ENCODE data around the gene AMPH.

AMPH gene

DNA sequence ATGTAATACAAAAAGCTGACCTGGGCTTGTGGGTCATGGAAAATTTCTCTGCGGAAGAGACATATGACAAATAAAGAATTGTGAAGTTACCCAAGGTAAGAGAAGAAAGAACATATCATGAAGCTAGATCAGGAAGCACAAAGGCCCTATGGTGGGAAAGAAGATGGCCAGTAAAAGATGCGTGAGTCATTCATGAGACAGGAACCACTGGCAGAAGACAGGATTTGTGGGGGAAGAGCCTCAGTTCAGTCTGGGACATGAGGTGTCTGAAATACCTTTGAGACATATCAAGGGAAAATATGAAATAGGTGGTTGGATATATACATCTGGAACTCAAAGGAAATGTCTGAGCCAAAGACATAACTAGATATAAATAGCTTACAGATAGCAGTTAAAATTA lies 27.7 kb upstream of the AMPH start:
- no peaks in the 10 kb centered on the region for H3K36me3 Mint-ChIP-seq (ENCODE audit: insufficient read depth)
- H3K4me3 Mint-ChIP-seq, result no peak overlapping the region
- no peaks in the 10 kb centered on the region for H3K4me1 Mint-ChIP-seq (ENCODE audit: low read depth in 2 of 2)
- H3K9me3 Mint-ChIP-seq, result no peaks in the 10 kb centered on the region
- DNase-seq (no peak), ATAC-seq (replicated peaks) (no peak)
- no peak overlapping the region for H3K27ac Mint-ChIP-seq
- peaks cover 66 to 71% of the 10 kb centered on the region in 2 donors for H3K27me3 Mint-ChIP-seq

DNA sequence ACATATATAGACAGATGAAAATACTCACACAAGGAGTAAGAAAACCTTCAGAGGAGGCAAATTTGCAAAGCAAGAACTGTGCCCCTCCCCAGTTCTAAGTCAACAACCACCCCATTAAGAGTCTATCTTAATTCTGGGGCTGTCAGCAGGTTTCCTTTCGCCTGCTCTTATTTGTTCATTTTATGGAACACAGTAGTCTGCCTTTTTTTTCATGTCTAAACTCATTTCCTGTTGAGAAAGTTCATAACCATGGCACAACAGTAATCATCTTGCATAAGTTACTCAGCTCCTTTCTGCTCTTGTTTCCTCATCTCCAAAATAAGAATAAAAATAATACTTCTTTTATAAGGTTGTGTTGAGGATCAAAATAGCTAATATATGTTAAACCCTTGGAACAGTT lies 25.8 kb upstream of the AMPH start:
- no peak overlapping the region for H3K27ac Mint-ChIP-seq
- H3K36me3 Mint-ChIP-seq (ENCODE audit: insufficient read depth), result no peaks in the 10 kb centered on the region
- H3K27me3 Mint-ChIP-seq, result peaks cover 46 to 57% of the 10 kb centered on the region in 2 donors
- no peak for ATAC-seq (replicated peaks)
- DNase-seq, result no peak
- H3K4me1 Mint-ChIP-seq (ENCODE audit: low read depth in 2 of 2), result no peaks in the 10 kb centered on the region
- no peak overlapping the region for H3K4me3 Mint-ChIP-seq
- no peaks in the 10 kb centered on the region for H3K9me3 Mint-ChIP-seq

GRCh38 chr7:38655833-38656774 lies 24.9 kb upstream of the AMPH start:
- no peaks in the 10 kb centered on the region for H3K4me1 Mint-ChIP-seq (ENCODE audit: low read depth in 2 of 2)
- peaks cover 38 to 50% of the 10 kb centered on the region in 2 donors for H3K27me3 Mint-ChIP-seq
- H3K9me3 Mint-ChIP-seq, result no peaks in the 10 kb centered on the region
- ATAC-seq (replicated peaks) (no peak), DNase-seq (no peak)
- no peak overlapping the region for H3K27ac Mint-ChIP-seq
- H3K36me3 Mint-ChIP-seq (ENCODE audit: insufficient read depth), result no peaks in the 10 kb centered on the region
- no peak overlapping the region for H3K4me3 Mint-ChIP-seq

DNA sequence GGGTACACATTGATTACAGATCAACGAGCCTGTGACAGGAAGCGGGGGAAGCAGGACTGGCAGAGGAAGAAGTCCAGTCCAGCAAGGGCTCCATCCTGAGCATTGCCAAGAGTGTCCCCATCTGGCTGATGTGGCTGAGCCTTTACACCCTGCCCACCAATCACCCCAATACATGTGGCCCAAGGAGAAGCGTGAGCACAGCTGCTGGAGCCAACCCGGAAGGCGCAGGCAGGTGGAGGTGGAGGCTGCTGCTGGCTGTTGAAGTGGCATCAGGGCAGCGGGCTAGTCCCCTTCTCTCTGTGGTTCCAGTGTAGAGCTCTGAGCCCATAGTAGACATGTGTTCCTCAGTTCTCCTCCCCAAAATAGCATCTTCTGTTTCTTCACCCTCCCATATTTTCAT lies 6.8 kb upstream of the AMPH start:
- no peaks in the 10 kb centered on the region for H3K4me1 Mint-ChIP-seq (ENCODE audit: low read depth in 2 of 2)
- H3K27me3 Mint-ChIP-seq, result peaks cover 38% of the 10 kb centered on the region in 2 donors
- DNase-seq (no peak), ATAC-seq (replicated peaks) (no peak)
- no peaks in the 10 kb centered on the region for H3K36me3 Mint-ChIP-seq (ENCODE audit: insufficient read depth)
- H3K9me3 Mint-ChIP-seq, result no peaks in the 10 kb centered on the region
- no peak overlapping the region for H3K27ac Mint-ChIP-seq
- H3K4me3 Mint-ChIP-seq, result no peak overlapping the region

GRCh38 chr7:38632411-38632810 lies 1.2 kb upstream of the AMPH start:
- Mint-ChIP-seq H3K27me3 (peaks cover 64 to 71% of the 10 kb centered on the region in 2 donors), H3K4me3 (no peak overlapping the region)
- DNase-seq, result no peak

GRCh38 chr7:38629651-38630510 lies 1.3 kb downstream of the AMPH start:
- peaks cover 3 to 5% of the 10 kb centered on the region in 2 donors for H3K4me1 Mint-ChIP-seq (ENCODE audit: low read depth in 2 of 2)
- no peak overlapping the region for H3K27ac Mint-ChIP-seq
- ATAC-seq (replicated peaks) (no peak), DNase-seq (no peak)
- H3K9me3 Mint-ChIP-seq, result peaks cover 0 to 2% of the 10 kb centered on the region in 2 donors
- H3K36me3 Mint-ChIP-seq (ENCODE audit: insufficient read depth), result no peaks in the 10 kb centered on the region
- peaks cover 69 to 81% of the 10 kb centered on the region in 2 donors for H3K27me3 Mint-ChIP-seq
- peak overlapping the region; percentile 34 to 39 for H3K4me3 Mint-ChIP-seq

More at GRCh38 chr7:38632411-38632810, 1.2 kb upstream of the AMPH start:
- no peak for ATAC-seq (replicated peaks)
- no peaks in the 10 kb centered on the region for H3K9me3 Mint-ChIP-seq
- H3K36me3 Mint-ChIP-seq (ENCODE audit: insufficient read depth), result no peaks in the 10 kb centered on the region
- H3K4me1 Mint-ChIP-seq (ENCODE audit: low read depth in 2 of 2), result peaks cover 3 to 5% of the 10 kb centered on the region in 2 donors
- no peak overlapping the region for H3K27ac Mint-ChIP-seq

GRCh38 chr7:38628630-38629385 lies 2.4 kb downstream of the AMPH start:
- no peak overlapping the region for H3K27ac Mint-ChIP-seq

DNA sequence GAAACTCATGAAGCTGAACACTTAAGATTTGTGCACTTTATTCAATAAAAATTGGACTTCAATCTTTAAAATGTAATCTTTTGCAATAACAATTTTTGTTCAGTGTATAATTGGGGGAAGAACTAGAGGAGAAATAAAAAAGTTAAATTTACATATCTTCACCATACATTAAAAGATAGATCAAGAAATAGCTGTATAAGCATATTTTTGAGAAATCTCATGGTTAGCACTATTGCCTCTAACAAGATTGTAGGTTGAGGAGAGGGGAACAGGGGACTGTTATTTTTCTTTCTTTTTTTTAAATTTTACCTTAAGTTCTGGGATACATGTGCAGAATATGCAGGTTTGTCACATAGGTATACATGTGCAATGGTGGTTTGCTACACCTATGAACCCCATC lies 5.3 kb downstream of the AMPH start:
- H3K27ac Mint-ChIP-seq, result no peak overlapping the region
- H3K36me3 Mint-ChIP-seq (ENCODE audit: insufficient read depth), result no peaks in the 10 kb centered on the region
- ATAC-seq (replicated peaks) (no peak), DNase-seq (no peak)
- peaks cover 0 to 5% of the 10 kb centered on the region in 2 donors for H3K9me3 Mint-ChIP-seq
- peaks cover 3 to 5% of the 10 kb centered on the region in 2 donors for H3K4me1 Mint-ChIP-seq (ENCODE audit: low read depth in 2 of 2)
- H3K4me3 Mint-ChIP-seq, result no peak overlapping the region
- peaks cover 56 to 71% of the 10 kb centered on the region in 2 donors for H3K27me3 Mint-ChIP-seq

More at GRCh38 chr7:38628630-38629385, 2.4 kb downstream of the AMPH start:
- no peaks in the 10 kb centered on the region for H3K36me3 Mint-ChIP-seq (ENCODE audit: insufficient read depth)
- peaks cover 0 to 5% of the 10 kb centered on the region in 2 donors for H3K9me3 Mint-ChIP-seq
- DNase-seq (no peak), ATAC-seq (replicated peaks) (no peak)
- peaks cover 3 to 5% of the 10 kb centered on the region in 2 donors for H3K4me1 Mint-ChIP-seq (ENCODE audit: low read depth in 2 of 2)
- peaks cover 71 to 87% of the 10 kb centered on the region in 2 donors for H3K27me3 Mint-ChIP-seq
- no peak overlapping the region for H3K4me3 Mint-ChIP-seq

- Mint-ChIP-seq H3K4me1 (ENCODE audit: low read depth in 2 of 2) (no peaks in the 10 kb centered on the region), H3K27me3 (peaks cover 32 to 50% of the 10 kb centered on the region in 2 donors), H3K36me3 (ENCODE audit: insufficient read depth) (peaks cover 3% of the 10 kb centered on the region), H3K4me3 (no peak overlapping the region), H3K9me3 (no peaks in the 10 kb centered on the region), H3K27ac (no peak overlapping the region)
- DNase-seq, result no peak
- no peak for ATAC-seq (replicated peaks)
Measured at GRCh38 chr7:38615665-38616064, 15.5 kb downstream of the AMPH start.

GRCh38 chr7:38607466-38607865 lies 23.7 kb downstream of the AMPH start:
- DNase-seq (no peak), ATAC-seq (replicated peaks) (no peak)
- no peaks in the 10 kb centered on the region for H3K4me1 Mint-ChIP-seq (ENCODE audit: low read depth in 2 of 2)
- H3K9me3 Mint-ChIP-seq, result no peaks in the 10 kb centered on the region
- H3K4me3 Mint-ChIP-seq, result no peak overlapping the region
- no peak overlapping the region for H3K27ac Mint-ChIP-seq
- peaks cover 9% of the 10 kb centered on the region for H3K36me3 Mint-ChIP-seq (ENCODE audit: insufficient read depth)
- H3K27me3 Mint-ChIP-seq, result peaks cover 38 to 78% of the 10 kb centered on the region in 2 donors

GRCh38 chr7:38600741-38601140 lies 30.4 kb downstream of the AMPH start:
- DNase-seq (no peak), ATAC-seq (replicated peaks) (no peak)
- peaks cover 15 to 46% of the 10 kb centered on the region in 2 donors for H3K27me3 Mint-ChIP-seq

DNA sequence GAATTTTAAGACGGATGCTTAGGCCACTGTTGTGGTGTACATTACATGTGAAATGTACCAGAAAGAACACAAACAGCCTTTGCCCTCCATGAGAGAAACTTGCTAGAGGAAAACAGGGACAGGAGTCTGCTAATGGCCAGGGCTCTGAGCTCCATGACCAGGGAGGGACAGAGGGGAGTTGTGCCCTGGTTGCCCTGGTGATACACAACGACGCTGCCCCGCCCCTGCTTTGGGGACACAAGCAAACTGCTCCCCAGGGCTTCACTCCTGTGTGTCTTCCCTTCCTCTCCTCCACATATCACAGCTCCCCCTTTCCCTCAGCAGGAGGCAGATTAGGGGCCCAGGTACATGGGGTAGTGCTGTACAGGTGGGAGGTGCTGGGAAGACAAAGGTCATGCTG lies 36.2 kb downstream of the AMPH start:
- no peak overlapping the region for H3K27ac Mint-ChIP-seq
- peaks cover 26 to 34% of the 10 kb centered on the region in 2 donors for H3K27me3 Mint-ChIP-seq
- no peaks in the 10 kb centered on the region for H3K4me1 Mint-ChIP-seq (ENCODE audit: low read depth in 2 of 2)
- H3K4me3 Mint-ChIP-seq, result no peak overlapping the region
- H3K9me3 Mint-ChIP-seq, result no peaks in the 10 kb centered on the region
- DNase-seq, result no peak
- no peak for ATAC-seq (replicated peaks)
- H3K36me3 Mint-ChIP-seq (ENCODE audit: insufficient read depth), result no peaks in the 10 kb centered on the region

More at GRCh38 chr7:38600741-38601140, 30.4 kb downstream of the AMPH start:
- no peaks in the 10 kb centered on the region for H3K4me1 Mint-ChIP-seq (ENCODE audit: low read depth in 2 of 2)
- no peaks in the 10 kb centered on the region for H3K36me3 Mint-ChIP-seq (ENCODE audit: insufficient read depth)
- H3K27ac Mint-ChIP-seq, result no peak overlapping the region
- no peak overlapping the region for H3K4me3 Mint-ChIP-seq
- H3K9me3 Mint-ChIP-seq, result no peaks in the 10 kb centered on the region

- H3K4me1 Mint-ChIP-seq (ENCODE audit: low read depth in 2 of 2), result no peaks in the 10 kb centered on the region
- H3K4me3 Mint-ChIP-seq, result no peak overlapping the region
- no peak overlapping the region for H3K27ac Mint-ChIP-seq
- no peaks in the 10 kb centered on the region for H3K36me3 Mint-ChIP-seq (ENCODE audit: insufficient read depth)
- no peaks in the 10 kb centered on the region for H3K9me3 Mint-ChIP-seq
- ATAC-seq (replicated peaks) (no peak), DNase-seq (no peak)
- H3K27me3 Mint-ChIP-seq, result peaks cover 26 to 42% of the 10 kb centered on the region in 2 donors
Measured at GRCh38 chr7:38592737-38593288, 38.4 kb downstream of the AMPH start.

Measured in effector memory CD8-positive, alpha-beta T cell (primary cell).